GM19193 (cell line): ENCODE measurements around the gene SLC29A4.

Experiments used
- POLR2A ChIP-seq: IDR thresholded peaks from 4 replicates; pipeline ENCODE4 v1.6.1; 2011; ENCODE audit not compliant: insufficient read depth, insufficient read length; ENCODE audit errors: extremely low read depth

SLC29A4 gene, protein sequence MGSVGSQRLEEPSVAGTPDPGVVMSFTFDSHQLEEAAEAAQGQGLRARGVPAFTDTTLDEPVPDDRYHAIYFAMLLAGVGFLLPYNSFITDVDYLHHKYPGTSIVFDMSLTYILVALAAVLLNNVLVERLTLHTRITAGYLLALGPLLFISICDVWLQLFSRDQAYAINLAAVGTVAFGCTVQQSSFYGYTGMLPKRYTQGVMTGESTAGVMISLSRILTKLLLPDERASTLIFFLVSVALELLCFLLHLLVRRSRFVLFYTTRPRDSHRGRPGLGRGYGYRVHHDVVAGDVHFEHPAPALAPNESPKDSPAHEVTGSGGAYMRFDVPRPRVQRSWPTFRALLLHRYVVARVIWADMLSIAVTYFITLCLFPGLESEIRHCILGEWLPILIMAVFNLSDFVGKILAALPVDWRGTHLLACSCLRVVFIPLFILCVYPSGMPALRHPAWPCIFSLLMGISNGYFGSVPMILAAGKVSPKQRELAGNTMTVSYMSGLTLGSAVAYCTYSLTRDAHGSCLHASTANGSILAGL

DNA sequence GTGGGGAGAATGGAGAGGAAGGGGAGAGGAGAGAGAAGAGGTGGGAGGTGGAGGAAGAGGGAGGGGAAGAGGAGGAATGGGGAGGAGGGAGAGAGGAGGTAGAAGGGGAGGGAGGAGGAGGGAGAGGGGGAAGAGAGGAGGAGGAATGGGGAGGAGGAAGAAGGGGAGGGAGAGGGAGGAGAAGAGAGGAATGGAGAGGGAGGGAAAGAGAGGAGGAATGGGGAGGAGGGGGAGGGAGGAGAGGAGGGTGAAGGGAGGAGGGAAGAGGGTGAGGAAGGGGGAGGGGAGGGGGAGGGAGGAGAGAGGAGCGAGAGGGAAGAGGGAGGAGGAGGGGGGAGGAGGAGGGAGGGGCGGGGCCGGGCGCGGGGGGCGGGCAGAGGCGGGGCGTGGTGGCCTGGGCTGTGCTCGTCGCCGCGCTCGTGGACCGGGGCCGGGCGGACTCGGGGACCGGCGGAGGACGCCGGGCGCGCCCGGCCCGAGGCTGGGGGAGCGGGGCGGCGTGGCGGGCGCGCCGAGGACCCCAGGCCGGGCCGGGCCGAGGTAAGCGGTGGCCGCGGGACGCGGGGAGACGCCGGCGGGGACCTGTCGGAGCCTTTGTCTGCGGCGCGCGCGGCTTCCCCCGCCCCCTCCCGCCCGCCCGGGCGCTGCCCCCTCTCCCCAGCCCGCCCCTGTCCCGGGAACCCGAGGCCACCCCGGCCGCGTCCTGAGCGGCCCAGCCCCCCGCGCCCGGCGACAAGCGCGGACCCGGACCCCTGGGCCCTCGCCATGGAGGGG is at the start of gene SLC29A4:
Gene SLC29A4, plus strand, starts transcription at position 401 of the 774 bp plus-strand sequence. CDS start 4,874 bp downstream, outside the sequence.
- no peak for TF ChIP-seq POLR2A

DNA sequence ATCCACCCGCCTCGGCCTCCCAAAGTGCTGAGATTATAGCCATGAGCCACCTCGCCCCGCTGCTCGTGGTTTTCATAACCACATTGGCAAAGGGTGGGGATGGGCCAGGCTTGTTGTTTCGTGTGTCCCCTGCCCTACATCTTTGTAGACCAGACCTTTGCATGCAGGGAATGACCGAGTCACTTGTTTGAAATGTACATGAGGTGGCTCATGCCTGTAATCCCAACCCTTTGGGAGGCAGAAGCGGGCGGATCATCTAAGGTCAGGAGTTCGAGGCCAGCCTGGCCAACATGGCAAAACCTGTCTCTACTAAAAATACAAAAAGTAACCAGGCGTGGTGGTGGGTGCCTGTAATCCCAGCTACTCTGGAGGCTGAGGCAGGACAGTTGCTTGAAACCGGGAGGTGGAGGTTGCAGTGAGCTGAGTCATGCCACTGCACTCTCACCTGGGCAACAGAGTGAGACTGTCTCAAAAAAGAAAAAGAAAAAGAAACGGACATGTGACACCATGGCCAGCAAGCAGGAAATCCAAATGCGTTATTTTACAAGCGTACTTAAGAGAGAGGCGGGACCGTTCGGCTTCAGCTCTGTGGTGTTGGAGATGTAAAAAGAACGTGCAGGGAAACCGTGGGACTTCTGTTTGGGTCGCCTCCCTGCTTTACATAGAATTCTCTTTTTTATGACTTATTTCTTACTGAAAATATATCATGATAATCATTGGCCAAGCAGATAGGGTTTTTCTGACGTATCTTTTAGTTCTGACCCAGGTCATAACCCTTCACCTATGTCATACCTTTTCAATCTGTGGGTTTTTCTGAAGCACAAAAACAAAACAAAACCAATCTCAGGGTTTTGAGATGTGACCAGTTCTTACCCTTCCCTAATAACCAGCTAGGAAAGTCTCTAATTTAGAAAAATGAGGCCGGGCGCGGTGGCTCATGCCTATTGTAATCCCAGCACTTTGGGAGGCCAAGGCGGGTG is 47.6 kb upstream of the SLC29A4 start:
- no peak for TF ChIP-seq POLR2A

DNA sequence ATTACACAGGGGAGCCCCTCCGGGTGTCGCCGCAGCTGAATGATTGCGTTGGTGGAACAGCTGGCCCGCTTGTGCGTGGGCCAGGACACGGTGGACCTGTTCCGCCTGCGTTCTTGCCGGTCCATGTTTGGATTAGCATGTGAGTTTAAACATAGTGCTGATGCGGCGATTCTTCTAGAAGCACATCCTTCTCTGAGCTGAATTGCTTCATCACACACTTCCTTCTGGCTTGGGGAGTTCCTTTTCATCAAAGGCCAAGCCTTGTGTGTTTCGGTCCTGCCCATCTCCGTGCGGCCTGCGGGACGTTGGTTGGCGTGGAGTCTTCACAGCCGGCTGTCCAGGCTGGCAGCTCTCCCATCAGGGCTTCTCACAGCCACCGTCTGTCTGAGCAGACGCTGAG is 45.5 kb upstream of the SLC29A4 start:
- no peak for TF ChIP-seq POLR2A

DNA sequence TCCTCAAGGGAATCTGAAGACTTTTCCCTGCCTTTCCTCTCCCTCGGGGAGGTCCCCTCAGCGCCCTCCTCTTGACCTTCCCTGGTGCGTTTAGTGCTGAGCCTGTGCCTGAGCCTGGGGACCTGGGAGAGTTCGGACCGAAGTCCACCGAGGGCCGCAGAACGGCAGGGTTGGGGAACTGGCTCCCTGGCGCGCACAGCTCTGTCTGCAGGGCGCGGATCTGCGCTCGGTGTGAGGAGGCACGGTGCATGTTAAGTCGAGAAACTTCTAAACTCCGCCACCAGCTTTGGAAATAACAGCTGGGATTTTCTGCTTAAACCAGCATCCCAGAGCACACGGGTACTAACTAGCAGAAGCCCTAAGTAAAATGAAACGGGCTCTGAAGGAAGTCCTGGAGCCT is 44.2 kb upstream of the SLC29A4 start:
- no peak for TF ChIP-seq POLR2A

DNA sequence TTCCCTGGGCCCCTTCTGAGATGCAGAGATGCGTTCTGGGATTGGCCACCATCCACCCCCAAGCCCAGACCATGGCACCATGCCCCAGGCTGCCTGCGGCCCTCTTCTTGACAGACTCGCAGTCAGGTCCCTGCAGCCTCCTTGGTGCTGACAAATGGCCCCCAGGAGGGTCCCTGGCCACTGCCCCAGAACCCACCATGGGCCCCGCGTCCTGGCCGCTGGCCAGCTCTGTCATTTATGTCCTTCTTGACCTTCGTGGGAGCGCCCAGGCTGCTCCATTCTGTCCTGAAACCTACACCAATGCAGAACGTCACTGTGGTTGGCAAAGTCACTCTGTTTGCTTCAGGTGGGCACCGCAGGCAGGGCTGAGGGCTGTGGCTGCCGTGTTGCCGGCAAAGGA is 39.5 kb upstream of the SLC29A4 start:
- TF ChIP-seq POLR2A = no peak

DNA sequence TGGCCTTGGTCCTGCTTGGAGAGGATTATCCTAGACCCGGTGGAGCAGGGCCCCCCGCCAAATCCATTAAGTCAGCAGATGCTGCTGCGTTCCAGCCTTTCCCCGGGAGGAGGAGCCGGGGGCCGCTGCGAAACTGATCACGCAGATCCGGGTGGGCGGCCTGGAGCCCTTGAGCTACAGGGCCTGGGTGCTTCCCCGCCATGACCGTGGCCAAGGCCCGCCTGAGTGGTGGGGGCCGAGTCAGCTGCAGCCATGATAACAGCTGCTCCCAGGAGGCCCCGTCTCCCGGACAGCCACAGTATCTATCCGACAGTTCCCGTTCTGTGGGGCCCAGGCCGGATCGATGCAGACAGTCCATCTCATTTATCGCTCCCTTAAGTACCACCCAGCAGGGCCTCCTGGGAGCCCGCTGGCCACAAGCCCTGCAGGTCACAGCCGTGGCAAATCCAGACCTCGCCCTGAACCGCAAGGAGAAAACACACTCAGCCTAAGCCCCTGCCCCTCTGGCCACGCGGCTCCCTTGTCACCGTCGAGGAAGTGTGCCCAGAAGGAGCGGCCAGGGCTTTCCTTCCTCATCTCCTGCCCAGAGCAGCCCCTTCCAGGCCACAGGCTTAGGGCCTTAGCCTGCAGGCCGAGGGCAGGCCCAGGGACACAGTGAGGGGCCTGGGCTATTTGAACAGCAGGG is 34.4 kb upstream of the SLC29A4 start:
- TF ChIP-seq POLR2A = no peak

DNA sequence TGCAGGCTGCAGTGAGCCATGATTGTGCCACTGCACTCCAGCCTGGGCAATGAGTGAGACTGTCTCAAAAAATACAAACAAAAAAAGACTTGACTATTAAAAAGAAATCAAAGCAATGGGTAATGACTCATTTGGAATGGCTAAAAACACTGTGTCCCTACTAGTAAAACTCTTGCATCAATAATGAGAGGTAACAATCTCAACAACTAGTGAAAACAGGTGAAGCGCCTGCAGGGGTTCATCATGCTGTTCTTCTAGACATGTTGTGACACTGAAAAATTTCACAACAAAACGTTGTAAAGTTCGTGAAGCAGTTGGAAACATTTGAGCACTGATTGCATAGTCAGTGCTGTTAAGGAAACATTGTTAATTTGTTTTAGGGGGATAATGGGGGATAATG is 26.9 kb upstream of the SLC29A4 start:
- TF ChIP-seq POLR2A = no peak

DNA sequence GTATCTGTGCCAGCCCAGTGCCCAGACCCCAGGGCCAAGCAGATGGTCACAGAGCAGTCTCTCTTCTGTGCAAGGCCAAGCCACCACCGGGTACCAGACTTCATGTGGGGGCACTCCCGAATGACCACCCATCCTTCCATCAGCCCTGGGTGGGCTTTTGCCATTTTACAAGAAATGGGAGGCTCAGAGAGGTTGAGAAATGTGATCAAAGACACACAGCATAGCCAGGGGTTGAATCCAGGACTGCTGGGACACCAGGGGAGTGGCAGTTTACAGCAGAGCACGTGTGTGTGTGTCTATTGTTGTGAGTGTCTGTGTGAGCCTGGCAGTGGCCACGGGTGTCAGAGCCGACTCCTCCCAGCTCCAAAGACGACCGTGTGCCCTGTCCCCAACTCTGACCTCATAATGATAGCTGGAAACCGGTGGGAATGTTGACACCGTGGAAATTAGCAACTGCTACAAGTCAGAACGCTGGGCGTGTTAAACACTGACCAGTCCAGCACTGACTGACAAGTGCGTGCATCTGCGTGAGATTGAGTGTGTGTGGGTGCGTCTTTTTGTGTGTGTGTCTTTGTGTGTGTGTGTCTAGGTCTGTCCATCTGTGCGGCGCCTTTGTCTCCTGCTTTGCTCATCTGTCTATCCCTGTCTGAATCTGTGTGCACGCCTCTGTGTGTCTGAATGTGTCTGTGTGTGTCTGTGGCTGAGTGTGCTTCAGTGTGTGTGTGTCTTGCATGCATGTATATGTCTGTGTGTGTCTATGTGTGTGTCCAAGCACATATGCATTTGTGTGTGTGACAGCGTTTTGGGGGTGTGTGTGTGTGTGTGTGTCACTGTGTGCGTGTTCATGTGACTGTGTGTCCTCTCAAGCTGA is 17.2 kb upstream of the SLC29A4 start:
- TF ChIP-seq POLR2A = no peak

DNA sequence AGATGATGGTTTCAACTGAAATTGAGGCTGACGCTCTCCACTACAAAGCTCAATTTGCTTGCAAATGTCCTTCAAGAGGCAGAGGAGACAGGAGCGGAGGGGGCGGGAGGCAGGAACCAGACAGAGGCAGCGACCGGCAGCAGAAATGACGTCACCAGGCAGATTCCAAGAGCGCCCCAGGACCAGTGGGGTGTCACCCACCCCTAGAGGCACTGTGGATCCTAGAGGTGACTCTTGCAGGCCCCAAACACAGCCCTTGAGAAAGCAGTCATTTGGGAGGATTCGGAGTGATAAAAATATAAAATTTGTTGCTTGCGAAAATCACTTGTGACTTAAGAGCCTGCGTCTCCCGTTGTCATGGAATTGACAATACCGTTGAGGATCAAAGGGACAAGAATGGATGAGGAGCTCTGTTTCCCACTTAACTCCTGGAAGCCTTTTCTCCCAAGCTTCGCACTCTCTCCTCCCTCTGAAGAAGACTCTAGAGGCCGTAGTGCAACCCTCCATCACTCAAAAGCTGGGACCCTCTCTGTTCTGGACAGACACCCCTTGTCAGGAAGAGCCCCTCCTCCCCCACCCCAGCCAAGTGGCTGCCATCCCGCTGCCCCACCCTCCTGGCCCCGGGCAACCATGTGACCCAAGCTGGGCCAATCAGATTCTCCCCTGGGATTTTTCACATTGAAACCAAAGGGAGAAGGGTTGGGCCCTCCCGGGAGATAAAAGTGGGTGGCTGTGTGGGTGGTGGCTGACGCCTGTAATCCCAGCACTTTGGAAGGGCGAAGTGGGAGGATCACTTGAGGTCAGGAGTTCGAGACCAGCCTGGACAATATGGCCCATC is 16.3 kb upstream of the SLC29A4 start:
- no peak for TF ChIP-seq POLR2A

DNA sequence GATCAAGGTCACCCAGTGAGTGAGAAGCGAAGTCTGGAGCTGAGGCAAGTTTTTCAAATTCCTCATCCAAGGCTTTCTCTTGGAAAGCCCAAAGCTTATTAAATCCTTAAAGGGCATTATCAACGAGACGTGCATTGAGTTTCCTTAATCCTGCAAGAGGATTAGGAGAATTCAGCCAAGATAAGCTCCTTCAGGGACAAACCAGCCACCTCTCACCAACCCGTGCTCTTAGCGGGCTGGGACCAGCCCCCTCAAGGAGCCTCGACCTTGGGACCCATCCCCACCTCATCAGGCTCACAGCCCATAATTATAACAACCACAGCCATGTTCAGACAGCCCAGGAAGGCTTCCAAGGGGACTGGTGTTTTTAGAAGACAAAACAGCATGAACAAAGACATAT is 12.0 kb upstream of the SLC29A4 start:
- no peak for TF ChIP-seq POLR2A

DNA sequence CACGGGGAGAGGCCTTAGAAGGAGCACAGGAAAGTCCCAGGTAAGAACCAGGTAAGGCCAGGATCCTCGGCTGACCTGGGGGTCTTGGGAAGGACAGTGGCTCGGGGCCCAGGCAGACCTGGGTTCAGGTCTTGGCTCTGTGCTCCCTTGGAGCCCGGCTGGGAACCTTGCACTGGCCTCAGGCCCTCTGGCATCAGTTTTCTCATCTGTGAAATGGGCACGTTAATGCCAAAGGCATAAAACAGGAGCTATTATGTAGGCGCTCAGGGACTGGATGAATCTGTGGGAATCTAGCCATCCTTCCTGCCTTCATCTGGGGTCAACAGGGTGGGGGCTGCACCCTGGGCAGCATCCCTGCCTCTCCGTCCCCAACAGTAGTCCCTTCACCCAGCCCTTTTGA is 8.3 kb upstream of the SLC29A4 start:
- TF ChIP-seq POLR2A = no peak

DNA sequence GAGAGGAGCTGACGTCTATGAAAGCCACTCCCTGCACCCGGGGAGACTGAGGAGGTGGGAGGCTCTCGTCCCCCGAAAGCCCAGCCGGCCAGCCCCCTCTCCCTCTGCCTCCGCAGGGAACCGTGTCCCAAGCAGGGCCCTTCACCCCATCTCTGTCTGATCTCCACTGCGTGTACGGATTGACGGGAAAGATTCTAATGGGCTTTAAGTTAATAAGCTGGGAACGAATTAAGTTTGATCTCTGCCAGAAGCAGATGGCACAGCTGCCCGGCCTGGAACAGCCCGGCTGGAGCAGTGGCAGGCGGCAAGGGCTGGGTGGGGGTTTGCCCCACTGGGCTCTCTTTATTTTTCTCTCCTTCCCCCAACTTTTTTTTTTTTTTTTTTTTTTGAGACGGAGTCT is 6.1 kb upstream of the SLC29A4 start:
- no peak for TF ChIP-seq POLR2A
